ENCODE results near the gene HSP90AA1. TPM values are rescaled to one million over a fixed set of nuclear protein-coding genes. Genes with fewer than 3 reads are reported as not detected.

Gene HSP90AA1
- total and polyA plus RNA-seq, 2 of the 8 experiments (the other 6 are each of a cell fraction or from before 2014, with no cell fraction given) = 339 to 878 TPM

DNA sequence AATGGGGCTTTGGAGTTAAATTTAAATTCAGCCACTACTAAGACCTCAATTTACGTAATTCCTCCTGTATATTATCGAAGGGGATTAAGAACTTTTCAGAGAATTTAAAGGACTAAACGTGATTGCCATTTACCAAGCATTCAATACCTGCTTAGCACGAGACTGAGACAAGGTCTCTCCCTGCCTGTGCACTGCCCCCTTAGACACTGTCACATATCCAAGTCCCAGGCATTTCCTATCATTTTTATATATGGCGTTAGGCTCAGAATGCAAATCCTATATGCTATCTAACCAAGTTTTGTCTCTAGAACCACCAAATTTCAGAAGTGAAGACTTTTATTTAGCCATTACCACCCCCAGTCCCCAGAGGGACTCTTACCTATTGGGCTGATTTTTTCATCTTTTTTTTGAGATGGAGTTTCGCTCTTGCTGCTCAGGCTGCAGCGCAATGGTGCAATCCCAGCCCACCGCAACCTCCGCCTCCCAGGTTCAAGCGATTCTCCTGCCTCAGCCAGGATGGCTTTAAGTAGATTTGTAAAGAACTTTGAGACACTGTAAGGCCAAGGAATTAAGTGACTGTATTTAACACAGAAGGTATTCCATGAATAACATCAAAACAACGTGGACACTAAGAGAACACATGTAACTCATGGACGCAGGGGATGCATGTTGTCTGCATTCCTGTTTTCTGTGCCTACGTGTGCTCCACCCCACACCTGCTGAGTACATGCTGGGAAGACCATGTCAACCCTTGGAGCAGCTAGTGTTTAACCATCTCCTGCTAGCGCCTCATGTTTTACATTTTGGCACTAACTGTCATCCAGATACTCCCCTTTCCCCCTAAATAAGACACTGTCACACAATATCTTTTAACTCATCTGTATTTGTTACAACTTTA lies 6.4 kb downstream of the HSP90AA1 start:
- no peak overlapping the region for H4K91ac ChIP-seq (replicated peaks; ENCODE audit: insufficient read length, low read length)
- H3K36me3 ChIP-seq (ENCODE audit: control insufficient read depth in 2 of 4, insufficient read depth in 4 of 4, low read length in 3 of 4) = peaks cover 32 to 73% (median 61%) of the 10 kb centered on the region in 4 experiments
- H2BK120ac ChIP-seq (replicated peaks; ENCODE audit: low read depth, low read length) = no peak overlapping the region
- FAIRE-seq = no peak
- DNase-seq (ENCODE audit: low read depth in 1 of 2, low spot score in 2 of 2) = no peak
- H3K4me1 ChIP-seq (replicated peaks in 1 of 4; ENCODE audit: control insufficient read depth in 3 of 4, insufficient read depth in 4 of 4, low read length in 3 of 4) = peaks cover under 1 to 8% (median 2%) of the 10 kb centered on the region in 4 experiments
- H2BK20ac ChIP-seq (ENCODE audit: low read length) = no peak overlapping the region
- H3K18ac ChIP-seq (ENCODE audit: extremely low read depth, low read length) = no peak overlapping the region
- no peak overlapping the region for H2BK12ac ChIP-seq (ENCODE audit: low read depth, low read length)
- no peak overlapping the region for H2BK15ac ChIP-seq (ENCODE audit: low read length)
- H3K14ac ChIP-seq (ENCODE audit: insufficient read length) = no peak overlapping the region
- no peak overlapping the region for H3K23ac ChIP-seq (ENCODE audit: insufficient read length)
- CTCF ChIA-PET (ENCODE audit: partially characterized antibody) = interaction anchor here (1.0 to 3.0 kb wide), 2 partner anchors 34 kb away, joined by 3 to 14 read pairs; no protein-coding TSS in a partner anchor
- H4K8ac ChIP-seq (ENCODE audit: extremely low read depth, insufficient read depth, low read length) = no peak overlapping the region
- no peak overlapping the region for H4K5ac ChIP-seq (ENCODE audit: insufficient read length, low read depth, low read length)
- H2AK5ac ChIP-seq (ENCODE audit: low read depth, low read length) = no peak overlapping the region
- H3K27me3 ChIP-seq (replicated peaks in 1 of 4; ENCODE audit: control insufficient read depth in 3 of 4, extremely low read depth in 1 of 4, insufficient read depth in 3 of 4, low read length in 3 of 4) = no peaks in the 10 kb centered on the region
- H3K56ac ChIP-seq (replicated peaks; ENCODE audit: insufficient read length, low read depth, low read length) = no peak overlapping the region
- H2AFZ ChIP-seq (ENCODE audit: low read length) = no peak overlapping the region
- H3K27ac ChIP-seq (ENCODE audit: low read depth, low read length) = no peak overlapping the region
- 81% methylated on average over 14 of the region's 14 CpGs; no CpG with 5 or more reads in 1 of the 2 experiments for WGBS, 2 experiments (ENCODE audit: extremely low coverage in 1 of 2, insufficient coverage in 1 of 2, insufficient read length in 1 of 2, insufficient replicate concordance in 2 of 2, low coverage in 1 of 2, low lambda C conversion rate in 2 of 2, missing lambda C conversion rate in 1 of 2)
- no peak overlapping the region for H3K9ac ChIP-seq (replicated peaks in 1 of 4; ENCODE audit: extremely low read depth in 1 of 4, low read depth in 3 of 4, low read length in 3 of 4)
- H3K4me2 ChIP-seq (ENCODE audit: insufficient read depth in 1 of 2, low read depth in 2 of 2, low read length in 2 of 2) = no peak overlapping the region
- H3K79me2 ChIP-seq (ENCODE audit: control insufficient read depth in 1 of 2, insufficient read depth in 2 of 2, low read length in 2 of 2) = peaks cover 2 to 22% of the 10 kb centered on the region in 2 experiments; a peak in 3 of 4 replicates
- H3K9me3 ChIP-seq (ENCODE audit: insufficient read depth in 2 of 2, low read depth in 1 of 2, low read length in 1 of 2) = no peaks in the 10 kb centered on the region
- H2BK5ac ChIP-seq (ENCODE audit: low read depth, low read length) = no peak overlapping the region
- H3K79me1 ChIP-seq (ENCODE audit: low read depth, low read length) = no peaks in the 10 kb centered on the region; the same call in 1 of the 2 replicates
- no peak overlapping the region for H3K4me3 ChIP-seq (ENCODE audit: extremely low read depth in 1 of 4, insufficient read depth in 2 of 4, low read depth in 3 of 4, low read length in 4 of 4)
- TF ChIP-seq EGR1 (IDR thresholded peaks at IDR 0.05; ENCODE audit: borderline replicate concordance, low read depth, low read length) (no peak), POLR2A (IDR thresholded peaks at IDR 0.05; ENCODE audit: control extremely low read depth in 1 of 2, low read depth in 2 of 2, low read length in 2 of 2) (peak in 1 of 2 experiments; percentile 35; a peak in 1 of 3 replicates), POLR2AphosphoS5 (IDR thresholded peaks at IDR 0.05; ENCODE audit: low read depth, low read length) (peak; percentile 69; the same call in 1 of the 2 replicates)
- H3K23me2 ChIP-seq (ENCODE audit: low read depth, low read length) = no peaks in the 10 kb centered on the region; the same call in 1 of the 2 replicates
- POLR2A ChIA-PET (ENCODE audit: partially characterized antibody) = interaction anchor here (0.5 to 1.3 kb wide), 2 partner anchors 30 to 309 kb away, joined by 3 read pairs; no protein-coding TSS in a partner anchor
- H4K20me1 ChIP-seq (replicated peaks in 1 of 2; ENCODE audit: control insufficient read depth in 1 of 2, insufficient read depth in 2 of 2, low read length in 2 of 2) = peaks cover 7 to 9% of the 10 kb centered on the region in 2 experiments
- no peak overlapping the region for H3K4ac ChIP-seq (replicated peaks; ENCODE audit: insufficient read length, low read depth, low read length)

Data from H1 (cell line).